DMS153 treated with DMSO at 0.1 percent for 48 hours (cell line): ENCODE data around the gene PTPRN2.
A peak's percentile ranks its signal among the peaks of the same experiment; 100 is the strongest.
"Not testable (repeated sequence)": the region's sequence is repeated elsewhere in the genome, so short reads cannot be mapped to it uniquely, and the experiment has no call there.

Experiments used
- DNase-seq: peaks from one replicate; lab custom pipeline; 2025; ENCODE audit not compliant: unreplicated experiment; lab: John Stamatoyannopoulos, UW

PTPRN2 gene

GRCh38 chr7:157707983-157708918, 879.4 kb downstream of the PTPRN2 start:
- DNase-seq: no peak

- no peak for DNase-seq
Observed at GRCh38 chr7:157704365-157704764, 883.3 kb downstream of the PTPRN2 start.

GRCh38 chr7:157703534-157704195, 884.0 kb downstream of the PTPRN2 start:
- no peak for DNase-seq

- no peak for DNase-seq
Observed at GRCh38 chr7:157703131-157703530, 884.5 kb downstream of the PTPRN2 start.

GRCh38 chr7:157702311-157703023, 885.2 kb downstream of the PTPRN2 start:
- no peak for DNase-seq

- not testable (repeated sequence) for DNase-seq
Observed at GRCh38 chr7:157701395-157702180, 886.0 kb downstream of the PTPRN2 start.

- no peak for DNase-seq
Observed at GRCh38 chr7:157700231-157701005, 887.2 kb downstream of the PTPRN2 start.

GRCh38 chr7:157699357-157700013, 888.1 kb downstream of the PTPRN2 start:
- DNase-seq: no peak

GRCh38 chr7:157697287-157697686, 890.3 kb downstream of the PTPRN2 start:
- not testable (repeated sequence) for DNase-seq

- DNase-seq: not testable (repeated sequence)
Observed at GRCh38 chr7:157695609-157696008, 892.0 kb downstream of the PTPRN2 start.

GRCh38 chr7:157694376-157694665, 893.3 kb downstream of the PTPRN2 start:
- DNase-seq: no peak

- DNase-seq: no peak
Observed at GRCh38 chr7:157693521-157694375, 893.9 kb downstream of the PTPRN2 start.

- DNase-seq: no peak
Observed at GRCh38 chr7:157693071-157693520, 894.5 kb downstream of the PTPRN2 start.

GRCh38 chr7:157692460-157693011, 895.1 kb downstream of the PTPRN2 start:
- DNase-seq: no peak

GRCh38 chr7:157691586-157692459, 895.8 kb downstream of the PTPRN2 start:
- no peak for DNase-seq

GRCh38 chr7:157690833-157691585, 896.6 kb downstream of the PTPRN2 start:
- DNase-seq: peak; percentile 40
